Adrenal gland (tissue), 5 donors: ENCODE results near the gene PTPN22.

Experiments
- POLR2A ChIP-seq, 2 donors: fragments of 450-650 bp; IDR thresholded peaks; one replicate each; pipeline ENCODE4 v1.6.1; 2017; ENCODE audit warnings: antibody characterized with exemption in 2 of 2, mild to moderate bottlenecking in 2 of 2, moderate library complexity in 1 of 2
- TF ChIP-seq, protein P1 (sequence below), 6 experiments: fragments of 450-650 bp in 4 of 6; fragments of 200-600 bp in 2 of 6; sonication (generic) in 1 of 6; IDR thresholded peaks; 1 replicate in 5 of 6; 2 replicates in 1 of 6; pipeline versions ENCODE4 v1.5.1 to v1.8.0; 2016 to 2021; ENCODE audit warnings: antibody characterized with exemption in 6 of 6, mild to moderate bottlenecking in 2 of 6, moderate library complexity in 1 of 6
- donor health status: DM: no; HTN: no; CAD: no.

DNA sequence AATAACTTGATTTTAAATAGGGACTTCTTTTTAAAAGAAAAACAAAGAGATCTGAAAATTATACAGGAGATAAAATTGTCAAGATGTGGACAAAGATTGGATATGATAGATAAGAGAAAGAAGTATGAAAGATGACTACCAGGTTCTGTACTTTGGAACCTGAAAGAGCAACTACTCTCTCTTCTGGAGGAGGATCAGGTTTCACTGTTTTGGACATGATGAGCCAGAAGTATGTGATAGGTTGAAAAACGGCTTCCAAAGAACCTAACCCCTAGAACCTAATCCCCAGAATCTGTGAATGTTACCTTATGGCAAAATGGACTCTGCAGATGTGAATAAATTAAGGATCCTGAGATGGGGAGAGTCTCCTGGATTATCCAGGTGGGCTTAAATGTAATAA, 85.4 kb downstream of the PTPN22 start:
- TF ChIP-seq, protein P1, sequence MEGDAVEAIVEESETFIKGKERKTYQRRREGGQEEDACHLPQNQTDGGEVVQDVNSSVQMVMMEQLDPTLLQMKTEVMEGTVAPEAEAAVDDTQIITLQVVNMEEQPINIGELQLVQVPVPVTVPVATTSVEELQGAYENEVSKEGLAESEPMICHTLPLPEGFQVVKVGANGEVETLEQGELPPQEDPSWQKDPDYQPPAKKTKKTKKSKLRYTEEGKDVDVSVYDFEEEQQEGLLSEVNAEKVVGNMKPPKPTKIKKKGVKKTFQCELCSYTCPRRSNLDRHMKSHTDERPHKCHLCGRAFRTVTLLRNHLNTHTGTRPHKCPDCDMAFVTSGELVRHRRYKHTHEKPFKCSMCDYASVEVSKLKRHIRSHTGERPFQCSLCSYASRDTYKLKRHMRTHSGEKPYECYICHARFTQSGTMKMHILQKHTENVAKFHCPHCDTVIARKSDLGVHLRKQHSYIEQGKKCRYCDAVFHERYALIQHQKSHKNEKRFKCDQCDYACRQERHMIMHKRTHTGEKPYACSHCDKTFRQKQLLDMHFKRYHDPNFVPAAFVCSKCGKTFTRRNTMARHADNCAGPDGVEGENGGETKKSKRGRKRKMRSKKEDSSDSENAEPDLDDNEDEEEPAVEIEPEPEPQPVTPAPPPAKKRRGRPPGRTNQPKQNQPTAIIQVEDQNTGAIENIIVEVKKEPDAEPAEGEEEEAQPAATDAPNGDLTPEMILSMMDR (IDR thresholded peaks at IDR 0.05) = no peak
- TF ChIP-seq POLR2A (IDR thresholded peaks at IDR 0.05) = no peak
